Fibroblast of skin of back (primary cell): ENCODE measurements around the gene BCORL1.

Source experiments
- DNase-seq: peaks from one replicate; pipeline ENCODE4 v3.0.0-alpha.2; 2013

The BCORL1 gene

GRCh38 chrX:130015181-130015580, 32.7 kb downstream of the BCORL1 start:
- no peak for DNase-seq

GRCh38 chrX:130018143-130018542, 35.7 kb downstream of the BCORL1 start:
- DNase-seq, result no peak

GRCh38 chrX:130020661-130021324, 38.4 kb downstream of the BCORL1 start:
- DNase-seq, result no peak

GRCh38 chrX:130024127-130024526, 41.7 kb downstream of the BCORL1 start:
- peak; percentile 67 for DNase-seq

- no peak for DNase-seq
Measured at GRCh38 chrX:130025256-130025655, 42.8 kb downstream of the BCORL1 start.

DNA sequence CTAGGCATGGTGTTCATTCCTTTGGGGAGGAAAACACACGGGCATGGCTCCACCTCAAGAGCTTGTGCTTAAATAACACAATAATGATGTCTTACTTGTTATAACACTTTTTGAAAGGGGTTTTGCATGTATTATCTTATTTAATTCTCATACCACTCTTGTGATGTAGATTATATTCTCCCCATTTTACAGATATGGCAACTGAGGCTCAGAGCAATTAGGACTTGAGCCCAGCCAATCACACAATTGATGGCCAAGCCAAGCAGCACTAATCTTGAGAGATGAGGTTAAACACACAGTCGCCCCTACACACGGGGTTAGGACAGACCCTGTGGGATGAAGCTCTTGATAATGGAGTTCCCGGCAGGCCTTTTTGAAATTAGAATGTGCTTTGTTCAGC, 45.1 kb downstream of the BCORL1 start:
- DNase-seq, result no peak

GRCh38 chrX:130028196-130028595, 45.8 kb downstream of the BCORL1 start:
- peak; percentile 22 for DNase-seq

GRCh38 chrX:130030826-130031225, 48.4 kb downstream of the BCORL1 start:
- DNase-seq, result no peak

- DNase-seq, result no peak
Measured at GRCh38 chrX:130032552-130032951, 50.1 kb downstream of the BCORL1 start.

DNA sequence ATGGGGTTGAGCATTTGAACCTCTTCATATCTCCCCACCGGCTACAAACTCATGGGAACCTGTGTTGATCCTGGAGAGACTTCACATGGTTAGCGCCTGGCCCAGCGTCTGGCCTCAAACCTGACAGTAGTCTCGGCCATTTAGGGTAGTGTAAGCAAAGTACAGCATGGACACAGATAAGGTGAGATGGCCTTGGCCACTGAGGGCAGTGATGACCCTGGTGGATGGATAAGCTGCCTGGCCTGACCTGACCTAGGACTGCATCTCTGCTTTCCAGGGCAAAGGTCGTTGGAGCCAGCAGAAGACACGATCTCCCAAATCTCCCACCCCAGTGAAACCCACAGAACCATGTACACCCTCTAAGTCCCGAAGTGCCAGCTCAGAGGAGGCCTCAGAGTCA, 51.7 kb downstream of the BCORL1 start:
- DNase-seq, result no peak

DNA sequence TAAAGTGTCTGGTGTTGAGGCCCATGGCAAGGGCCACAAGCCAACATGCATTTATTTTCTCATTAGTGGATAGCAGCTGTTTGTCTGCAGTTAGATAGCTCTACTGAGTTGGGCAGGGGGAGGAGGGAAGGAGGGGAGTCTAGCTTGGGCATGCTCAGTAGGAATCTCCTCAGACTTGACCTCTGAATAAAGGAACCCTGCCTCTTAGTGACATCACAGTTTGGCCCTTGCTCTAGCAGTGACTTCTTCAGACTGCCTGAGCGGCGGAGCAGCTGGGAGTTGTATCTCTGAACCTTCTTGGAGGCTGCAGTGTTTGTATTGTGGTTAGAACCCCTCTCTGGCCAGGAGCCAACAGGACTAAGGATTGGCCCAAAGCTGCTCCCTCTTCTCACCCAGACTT, 57.4 kb downstream of the BCORL1 start:
- DNase-seq, result no peak

- DNase-seq, result no peak
Measured at GRCh38 chrX:130047416-130047815, 65.0 kb downstream of the BCORL1 start.

GRCh38 chrX:130048686-130049222, 66.3 kb downstream of the BCORL1 start:
- DNase-seq, result no peak

DNA sequence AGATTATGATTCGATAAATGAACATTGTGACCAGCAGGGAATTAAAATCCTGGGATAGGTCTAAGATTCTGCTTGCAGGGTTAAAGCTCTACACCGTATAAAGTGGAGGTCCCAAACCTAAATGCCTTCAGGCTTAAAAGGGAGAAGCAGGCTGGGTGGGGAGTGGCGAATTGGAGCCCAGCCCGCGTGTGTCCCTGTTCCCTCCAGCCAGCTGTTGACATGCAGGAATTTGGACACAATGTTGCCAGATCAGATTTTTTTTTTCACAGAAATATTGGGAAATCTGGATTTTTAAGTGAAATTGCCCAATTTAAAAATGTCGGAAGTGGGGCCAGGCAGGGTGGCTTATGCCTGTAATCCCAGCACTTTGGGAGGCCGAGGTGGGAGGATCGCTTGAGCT, 67.4 kb downstream of the BCORL1 start:
- DNase-seq, result no peak

DNA sequence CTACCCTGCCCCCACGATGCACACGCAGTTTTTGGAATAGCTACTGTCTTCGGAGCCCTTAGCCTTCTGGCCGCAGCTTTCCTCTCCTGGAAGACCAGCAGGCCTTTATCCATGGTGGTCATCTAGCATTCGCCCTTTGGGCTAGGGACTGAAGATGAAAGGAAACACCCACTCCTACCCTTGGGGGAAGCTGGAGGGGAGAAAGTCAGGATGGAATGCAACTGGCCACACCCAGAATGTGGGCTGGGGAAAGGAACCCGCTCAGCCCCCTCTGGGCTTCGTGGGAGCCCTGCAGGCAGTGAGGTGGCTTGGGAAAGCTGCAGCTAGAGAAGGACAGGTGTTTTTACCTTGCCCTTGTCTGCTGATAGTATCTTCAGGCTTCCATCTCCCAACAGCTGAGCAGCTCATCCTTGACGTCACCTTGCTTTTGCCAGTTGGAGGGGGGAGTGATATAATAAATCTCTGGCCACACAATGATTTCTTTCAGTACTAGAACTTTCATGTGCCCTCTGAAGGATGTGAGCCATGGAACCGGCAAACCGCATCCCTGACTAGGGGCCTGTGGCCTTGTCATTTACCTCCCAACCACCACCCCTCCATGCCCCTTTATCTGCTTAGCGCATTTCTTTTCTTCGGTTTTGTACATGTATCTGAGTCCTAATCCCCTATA, 68.9 kb downstream of the BCORL1 start:
- no peak for DNase-seq

- DNase-seq, result no peak
Measured at GRCh38 chrX:130053236-130053635, 70.8 kb downstream of the BCORL1 start.

DNA sequence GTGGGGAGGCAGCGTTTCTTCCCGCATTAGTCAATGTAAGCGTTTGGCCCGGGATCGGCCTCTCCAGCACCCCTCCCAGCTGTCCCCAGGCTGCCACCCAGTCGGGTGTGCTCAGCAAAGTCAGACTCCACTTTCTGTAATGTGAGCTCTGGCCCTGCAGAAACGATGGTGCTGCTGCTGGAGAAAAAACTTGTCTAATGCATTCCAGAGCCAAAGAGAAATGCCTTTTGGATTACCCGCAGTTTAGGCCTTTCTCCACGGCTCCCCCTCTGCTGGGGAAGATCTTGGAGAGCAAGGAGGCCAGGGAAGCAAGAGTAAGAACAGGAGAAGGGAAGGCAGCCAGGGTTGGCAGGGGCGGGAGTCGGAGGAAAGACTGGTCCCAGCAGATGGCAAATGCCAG, 72.7 kb downstream of the BCORL1 start:
- DNase-seq, result peak; percentile 80

- no peak for DNase-seq
Measured at GRCh38 chrX:130055899-130056298, 73.5 kb downstream of the BCORL1 start.

- DNase-seq, result no peak
Measured at GRCh38 chrX:130057209-130057608, 74.8 kb downstream of the BCORL1 start.

- no peak for DNase-seq
Measured at GRCh38 chrX:130058652-130059051, 76.2 kb downstream of the BCORL1 start.

- peak; percentile 65 for DNase-seq
Measured at GRCh38 chrX:130060122-130061069, 78.0 kb downstream of the BCORL1 start.

DNA sequence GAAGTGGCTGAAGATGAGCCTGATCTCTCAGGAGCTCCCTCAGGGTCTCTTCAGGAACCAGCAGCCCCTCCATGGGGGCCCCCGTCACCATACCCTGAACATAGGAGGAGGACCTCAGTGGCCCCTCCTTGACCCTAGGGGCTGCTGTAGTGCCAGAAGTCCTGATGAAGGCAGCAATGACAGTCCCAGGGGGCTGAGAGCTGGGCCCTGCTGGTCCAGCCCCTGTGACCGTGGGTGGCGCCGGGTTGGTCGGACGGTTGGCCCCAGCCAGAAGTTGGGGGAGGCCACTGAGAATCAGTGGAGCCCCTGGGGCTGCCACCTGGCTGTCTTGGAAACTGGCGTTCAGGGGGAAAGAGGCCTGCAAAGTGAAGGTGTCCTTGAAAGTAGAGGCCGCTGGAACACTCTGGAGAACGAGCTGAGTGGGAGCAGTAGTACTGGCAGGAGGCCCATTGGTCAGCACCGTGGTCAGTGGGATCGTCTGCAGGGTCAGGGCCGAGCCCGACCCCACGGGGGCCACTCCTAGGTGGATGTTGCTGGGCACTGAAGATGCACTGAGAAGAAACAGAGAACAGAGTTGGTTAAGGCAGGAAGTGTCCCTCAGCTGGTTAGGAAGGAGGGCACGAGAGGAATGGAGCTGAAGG, 84.7 kb downstream of the BCORL1 start:
- no peak for DNase-seq
